Pancreas (tissue), 10 donors: ENCODE measurements around the gene AIG1. TPM values are rescaled to one million over a fixed set of nuclear protein-coding genes. Genes with fewer than 3 reads are reported as not detected.
"Not testable (repeated sequence)": the region's sequence is repeated elsewhere in the genome, so short reads cannot be mapped to it uniquely, and the experiment has no call there.

ENCODE experiments used
- ATAC-seq, 4 donors: fragments of 200-7000 bp; cut with Tn5 transposase; one replicate each; pipeline versions ENCODE4 v1.8.0 to v1.9.1; 2020; ENCODE audit warnings: mild to moderate bottlenecking in 4 of 4, moderate library complexity in 4 of 4
- DNase-seq, 6 donors: peaks; one replicate each; pipeline ENCODE4 v3.0.0-alpha.2; 2020
- FAIRE-seq: peaks from 2 replicates; lab custom pipeline; 2012; peaks lifted over from hg19 to GRCh38; lab: Jason Lieb, UNC
- H3K27ac ChIP-seq, 4 donors: fragments of 200-600 bp; sonication (generic); 1 replicate in 3 of 4; 2 replicates in 1 of 4; pipeline versions ENCODE4 v1.5.0 to v1.8.0; 2020
- H3K27me3 ChIP-seq, 4 donors: fragments of 200-600 bp; one replicate each; pipeline ENCODE4 v1.8.0; 2021
- H3K36me3 ChIP-seq, 3 donors: fragments of 200-600 bp; sonication (generic) in 1 of 3; one replicate each; pipeline versions ENCODE4 v1.5.0 to v1.8.0; 2020 to 2021
- H3K4me1 ChIP-seq, 3 donors: fragments of 200-600 bp; one replicate each; pipeline ENCODE4 v1.8.0; 2021
- H3K4me3 ChIP-seq, 4 donors: fragments of 200-600 bp; sonication (generic) in 2 of 4; one replicate each; pipeline versions ENCODE4 v1.5.0 to v1.8.0; 2020 to 2021
- H3K9me3 ChIP-seq, 4 donors: fragments of 200-600 bp; one replicate each; pipeline ENCODE4 v1.8.0; 2021
- WGBS, 2 donors: extraction: QIAGEN DNeasy Blood & Tissue Kit; methylation state at CpG; one replicate each; pipeline ENCODE4 v1.1.7; 2013; 5-methylcytosine and 5-hydroxymethylcytosine counted together
- intact Hi-C, 3 donors: fragments of 100-400 bp; cut with DNase I; formaldehyde crosslinking; loops; one replicate each; pipeline versions ENCODE4 v1.11.1 to v1.14.2; 2022
- polyA plus RNA-seq, 2 donors: library from polyadenylated mRNA; stranded (reverse); fragments of 200-250 nt; gene quantifications; one replicate each; pipeline ENCODE4 v1.2.3, GENCODE V29; 2013
- total RNA-seq, 6 donors: library from RNA; stranded (reverse); fragmentation: NEBNext Ultra II Directional in 4 of 6; extraction: Animal tissue kit (Norgen Biotek cat#: 25700) in 4 of 6; gene quantifications; one replicate each; pipeline versions ENCODE4 v1.2.1 to v1.2.4, GENCODE V29; 2021 to 2023
- TF ChIP-seq, protein P1 (sequence below), 4 donors: fragments of 200-600 bp; sonication (generic) in 3 of 4; IDR thresholded peaks; one replicate each; pipeline versions ENCODE4 v1.5.0 to v1.8.0; 2021; ENCODE audit warnings: antibody characterized with exemption in 4 of 4
- donor health status: healthy with polysubstance abuse.
- donor health status: DM: no; HTN: no; CAD: no; lungs with moderate emphysema.
- donor health status: DM: no; HTN: no; CAD: no.
- donor health status: control.
- donor health status: control.
- donor health status: Bipolar disorder and iron deficiency.
- donor health status: DM: yes; HTN: yes; CAD: no.
- donor health status: DM: no; HTN: no; CAD: no.
- donor health status: DM: no; HTN: no; CAD: no.
- donor health status: DM: yes; HTN: yes; CAD: no.

AIG1 gene
- total and polyA plus RNA-seq, 8 donors, result 8.7 to 28.9 (median 14.9) TPM

DNA sequence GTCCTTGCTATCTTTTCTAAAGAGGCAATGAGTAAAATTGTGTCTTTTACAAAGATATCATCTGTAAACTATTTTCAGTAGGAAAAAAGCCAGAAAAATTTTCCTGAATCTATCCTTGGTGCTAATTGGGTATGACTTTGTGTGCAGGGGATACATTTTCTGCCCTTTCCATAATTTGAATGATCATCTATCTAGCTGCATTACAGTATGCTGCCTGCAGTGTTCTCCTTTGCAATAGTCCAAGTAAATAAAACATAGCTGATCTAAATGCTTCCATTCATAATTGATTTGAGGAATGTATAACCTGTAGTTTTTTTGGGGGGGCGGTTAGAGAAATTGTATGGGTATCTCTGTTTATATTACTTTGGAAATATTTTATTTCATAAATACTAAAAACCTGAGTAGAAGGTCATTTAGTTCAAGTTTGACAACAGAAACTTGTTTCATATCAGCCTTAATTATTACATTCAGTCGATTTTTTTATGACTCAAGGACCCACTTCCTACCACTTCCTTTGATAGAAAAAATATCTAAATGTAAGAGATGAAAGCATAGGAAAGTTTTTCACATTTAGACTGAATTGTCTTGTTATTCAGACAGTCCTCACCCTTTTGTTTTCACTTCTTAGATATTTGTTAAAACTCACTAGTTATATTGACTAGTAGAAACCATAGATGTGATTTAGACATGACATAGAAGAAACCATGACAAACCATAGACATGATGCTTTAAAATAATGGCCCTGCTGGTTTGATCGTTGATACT is 75.3 kb downstream of the AIG1 start:
- no peak overlapping the region for H3K4me3 ChIP-seq
- ATAC-seq (no peak), FAIRE-seq (no peak), DNase-seq (no peak)
- no peaks in the 10 kb centered on the region for H3K36me3 ChIP-seq
- no peaks in the 10 kb centered on the region for H3K4me1 ChIP-seq
- no peaks in the 10 kb centered on the region for H3K27me3 ChIP-seq
- 67 to 79% methylated on average over 3 of the region's 3 CpGs for WGBS, 2 donors
- intact Hi-C loops, result no loop called here
- H3K9me3 ChIP-seq, result no peaks in the 10 kb centered on the region
- no peak overlapping the region for H3K27ac ChIP-seq
- TF ChIP-seq, protein P1, sequence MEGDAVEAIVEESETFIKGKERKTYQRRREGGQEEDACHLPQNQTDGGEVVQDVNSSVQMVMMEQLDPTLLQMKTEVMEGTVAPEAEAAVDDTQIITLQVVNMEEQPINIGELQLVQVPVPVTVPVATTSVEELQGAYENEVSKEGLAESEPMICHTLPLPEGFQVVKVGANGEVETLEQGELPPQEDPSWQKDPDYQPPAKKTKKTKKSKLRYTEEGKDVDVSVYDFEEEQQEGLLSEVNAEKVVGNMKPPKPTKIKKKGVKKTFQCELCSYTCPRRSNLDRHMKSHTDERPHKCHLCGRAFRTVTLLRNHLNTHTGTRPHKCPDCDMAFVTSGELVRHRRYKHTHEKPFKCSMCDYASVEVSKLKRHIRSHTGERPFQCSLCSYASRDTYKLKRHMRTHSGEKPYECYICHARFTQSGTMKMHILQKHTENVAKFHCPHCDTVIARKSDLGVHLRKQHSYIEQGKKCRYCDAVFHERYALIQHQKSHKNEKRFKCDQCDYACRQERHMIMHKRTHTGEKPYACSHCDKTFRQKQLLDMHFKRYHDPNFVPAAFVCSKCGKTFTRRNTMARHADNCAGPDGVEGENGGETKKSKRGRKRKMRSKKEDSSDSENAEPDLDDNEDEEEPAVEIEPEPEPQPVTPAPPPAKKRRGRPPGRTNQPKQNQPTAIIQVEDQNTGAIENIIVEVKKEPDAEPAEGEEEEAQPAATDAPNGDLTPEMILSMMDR (IDR thresholded peaks at IDR 0.05), result no peak

DNA sequence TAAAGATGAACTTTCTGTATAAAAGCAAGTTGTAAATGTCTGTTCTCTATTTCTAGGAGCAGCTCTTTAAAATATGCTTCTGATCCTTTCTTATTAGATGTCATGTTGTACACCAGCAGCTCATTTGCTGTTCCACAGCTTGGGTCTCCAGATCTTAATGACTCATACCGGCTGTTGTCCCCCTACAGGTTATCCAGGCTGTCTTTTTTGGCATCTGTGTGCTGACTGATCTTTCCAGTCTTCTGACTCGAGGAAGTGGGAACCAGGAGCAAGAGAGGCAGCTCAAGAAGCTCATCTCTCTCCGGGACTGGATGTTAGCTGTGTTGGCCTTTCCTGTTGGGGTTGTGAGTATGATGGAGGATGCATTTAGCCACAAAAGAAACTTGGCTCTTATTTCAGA is 76.0 kb downstream of the AIG1 start:
- no peak for FAIRE-seq
- no peak overlapping the region for H3K4me3 ChIP-seq
- no peaks in the 10 kb centered on the region for H3K9me3 ChIP-seq
- no peak for DNase-seq
- H3K36me3 ChIP-seq, result no peaks in the 10 kb centered on the region
- TF ChIP-seq, protein P1 (IDR thresholded peaks at IDR 0.05), result no peak
- H3K27ac ChIP-seq, result no peak overlapping the region
- H3K27me3 ChIP-seq, result no peaks in the 10 kb centered on the region
- 82 to 86% methylated on average over 3 of the region's 3 CpGs for WGBS, 2 donors
- intact Hi-C loops, result no loop called here
- ATAC-seq, result no peak
- H3K4me1 ChIP-seq, result no peaks in the 10 kb centered on the region

DNA sequence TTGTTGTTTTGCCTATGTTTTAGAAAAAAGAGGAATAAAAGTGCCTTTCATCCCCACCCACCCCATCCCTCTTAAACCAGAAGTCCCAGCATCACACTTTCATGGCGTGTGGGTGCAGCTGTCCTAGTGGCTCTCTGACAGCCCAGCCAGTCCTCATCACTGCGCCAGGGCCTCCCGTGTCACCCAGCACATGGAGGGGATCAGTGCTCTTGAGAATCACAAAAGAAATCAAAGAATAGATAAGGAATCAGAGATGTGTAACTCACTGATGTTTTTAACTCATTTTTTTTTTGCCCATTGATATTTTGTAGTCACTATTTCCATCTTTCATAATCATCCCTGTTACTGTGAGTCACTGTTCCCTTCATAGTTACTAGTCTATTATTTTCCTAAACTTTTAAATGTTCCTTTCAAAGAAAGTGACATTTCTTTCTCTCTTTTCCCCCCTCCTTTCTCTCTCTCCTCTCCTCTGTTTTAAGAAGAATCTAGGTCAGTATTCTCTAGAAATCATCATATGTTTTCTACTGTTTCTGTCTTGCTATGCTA is 78.6 kb downstream of the AIG1 start:
- no peak for FAIRE-seq
- Histone ChIP-seq H3K36me3 (no peaks in the 10 kb centered on the region), H3K4me3 (no peak overlapping the region), H3K27me3 (no peaks in the 10 kb centered on the region), H3K27ac (no peak overlapping the region), H3K9me3 (no peaks in the 10 kb centered on the region), H3K4me1 (no peaks in the 10 kb centered on the region)
- WGBS, 2 donors, result 96 to 98% methylated on average over 3 of the region's 3 CpGs
- ATAC-seq, result no peak
- DNase-seq, result no peak
- TF ChIP-seq, protein P1 (IDR thresholded peaks at IDR 0.05), result no peak
- intact Hi-C loops, result no loop called here

DNA sequence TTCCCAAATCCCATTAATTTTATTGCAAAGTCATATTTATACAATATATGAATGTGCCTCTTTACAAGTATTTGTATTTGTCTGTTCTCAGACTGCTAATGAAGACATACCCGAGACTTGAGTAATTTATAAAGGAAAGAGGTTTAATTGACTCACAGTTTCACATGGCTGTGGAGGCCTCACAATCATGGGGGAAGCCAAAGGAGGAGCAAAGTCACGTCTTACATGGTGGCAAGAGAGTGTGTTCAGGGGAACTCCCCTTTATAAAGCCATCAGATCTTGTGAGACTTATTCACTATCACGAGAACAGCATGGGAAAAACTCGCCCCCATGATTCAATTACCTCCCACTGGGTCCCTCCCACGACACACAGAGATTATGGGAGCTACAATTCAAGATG is 79.2 kb downstream of the AIG1 start:
- H3K27me3 ChIP-seq, intact Hi-C loops, H3K4me3 ChIP-seq, H3K27ac ChIP-seq, H3K9me3 ChIP-seq, ATAC-seq, H3K36me3 ChIP-seq, H3K4me1 ChIP-seq, DNase-seq, FAIRE-seq: not testable (repeated sequence)
- 90 to 96% methylated on average over 5 of the region's 5 CpGs for WGBS, 2 donors

DNA sequence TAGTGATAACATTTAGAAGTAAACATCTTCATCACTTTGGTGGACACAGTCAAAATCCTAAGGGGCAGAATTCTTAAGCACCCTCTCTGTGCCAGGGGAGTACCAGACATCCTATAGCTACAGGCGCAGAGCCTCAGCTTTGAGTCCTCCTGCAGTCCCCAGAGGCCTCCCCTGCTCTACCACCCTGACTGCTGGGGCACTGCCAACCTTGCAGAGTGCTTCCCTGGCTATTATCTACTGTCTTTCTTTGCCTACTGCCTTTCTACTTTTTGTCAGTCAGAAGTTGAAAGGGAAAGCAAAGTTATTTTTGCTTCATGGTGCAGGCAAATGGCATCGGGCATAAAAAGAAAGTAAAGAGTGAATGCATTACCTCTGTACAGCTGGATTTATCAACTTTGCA is 80.1 kb downstream of the AIG1 start:
- H3K27ac ChIP-seq, result no peak overlapping the region
- FAIRE-seq, result no peak
- no peaks in the 10 kb centered on the region for H3K4me1 ChIP-seq
- H3K4me3 ChIP-seq, result no peak overlapping the region
- WGBS, 2 donors, result 95 to 96% methylated on average over 2 of the region's 2 CpGs
- H3K27me3 ChIP-seq, result no peaks in the 10 kb centered on the region
- H3K9me3 ChIP-seq, result no peaks in the 10 kb centered on the region
- intact Hi-C loops, result no loop called here
- no peak for DNase-seq
- no peaks in the 10 kb centered on the region for H3K36me3 ChIP-seq
- TF ChIP-seq, protein P1 (IDR thresholded peaks at IDR 0.05), result no peak
- no peak for ATAC-seq
